ENCODE measurements around the gene MEF2B.

MEF2B gene

DNA sequence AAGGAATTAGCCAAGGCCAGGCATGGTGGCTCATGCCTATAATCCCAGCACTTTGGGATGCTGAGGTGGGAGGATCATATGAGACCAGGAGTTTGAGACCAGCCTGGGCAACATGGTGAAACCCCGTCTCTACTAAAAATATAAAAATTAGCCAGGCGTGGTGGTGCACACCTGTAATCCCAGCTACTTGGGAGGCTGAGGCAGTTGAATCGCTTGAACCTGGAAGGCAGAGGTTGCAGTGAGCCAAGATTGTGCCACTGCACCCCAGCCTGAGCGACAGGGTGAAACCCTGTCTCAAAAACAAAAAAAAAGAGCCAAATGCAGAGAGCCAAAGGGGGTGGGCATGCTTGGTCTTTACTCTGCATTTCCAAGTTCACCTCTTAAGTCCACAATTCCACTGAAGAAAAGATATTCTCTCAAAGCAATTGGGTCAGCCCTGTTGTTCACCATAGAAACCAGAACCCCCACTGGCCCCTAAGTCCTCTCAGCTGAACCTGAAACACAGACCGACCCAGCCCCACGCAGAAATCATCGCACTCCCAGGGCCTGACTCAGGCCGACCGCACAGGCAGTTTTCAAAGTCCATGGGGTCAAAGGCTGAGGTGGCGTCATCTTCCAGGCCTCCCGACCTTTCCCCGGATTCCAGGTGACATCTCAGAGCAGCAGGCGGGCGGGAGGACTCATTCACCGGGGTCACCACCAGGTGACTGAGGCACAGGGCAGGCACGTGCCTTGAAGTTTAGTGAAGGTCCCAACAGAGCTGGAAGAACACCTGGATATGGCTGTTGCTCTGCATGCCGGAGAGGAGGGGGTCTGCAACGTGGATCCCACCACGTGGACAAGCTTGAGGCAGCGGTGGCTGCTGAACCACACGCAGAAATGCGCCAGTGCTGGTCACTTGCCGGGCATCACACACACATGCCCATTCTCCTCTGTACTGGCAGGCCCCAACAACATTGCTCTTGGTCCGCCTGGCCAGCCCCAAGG is 73.1 kb downstream of the MEF2B start:
- DNase-seq: no peak

DNA sequence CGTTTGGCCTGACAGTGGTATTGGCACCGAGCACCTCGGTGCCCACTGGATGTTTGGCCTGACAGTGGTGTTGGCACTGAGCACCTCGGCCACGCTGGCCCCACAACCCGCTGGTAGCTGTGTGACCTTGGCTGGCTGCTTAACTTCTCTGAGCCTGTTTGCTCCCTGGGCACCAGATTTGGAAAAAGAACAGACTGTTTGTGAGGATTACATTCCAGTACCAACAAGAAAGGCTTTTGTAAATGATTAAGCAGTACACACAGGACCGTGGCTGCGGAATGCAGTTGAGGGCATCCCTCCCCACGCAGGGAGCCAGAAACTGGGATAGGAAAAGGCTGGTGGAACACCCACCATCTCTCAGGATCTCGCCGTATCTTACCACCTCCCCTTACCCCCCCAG is 74.4 kb downstream of the MEF2B start:
- no peak for DNase-seq
